Activated T-cell treated with anti-CD3 and anti-CD28 coated beads, Interleukin-2, amount 50 U/mL, for 24 hours (primary cell): Measurements from ENCODE around the gene TSPAN32.
"Not testable (repeated sequence)": the region's sequence is repeated elsewhere in the genome, so short reads cannot be mapped to it uniquely, and the experiment has no call there.

Experiments used
- DNase-seq: peaks from one replicate; pipeline ENCODE4 v3.0.0-alpha.2; 2020
- H3K27ac Mint-ChIP-seq: 2 replicates; pipeline ENCODE4 v1.8.0; 2020; ENCODE audit warnings: mild to moderate bottlenecking, mixed read lengths
- H3K27me3 Mint-ChIP-seq: 2 replicates; pipeline ENCODE4 v1.8.0; 2020; ENCODE audit warnings: mixed read lengths
- H3K36me3 Mint-ChIP-seq: 2 replicates; pipeline ENCODE4 v1.8.0; 2020; ENCODE audit warnings: low read depth, mixed read lengths
- H3K4me1 Mint-ChIP-seq: 2 replicates; pipeline ENCODE4 v1.8.0; 2020; ENCODE audit warnings: low read depth, mixed read lengths
- H3K4me3 Mint-ChIP-seq: 2 replicates; pipeline ENCODE4 v1.8.0; 2020; ENCODE audit warnings: mild to moderate bottlenecking, moderate library complexity, mixed read lengths
- H3K9me3 Mint-ChIP-seq: 2 replicates; pipeline ENCODE4 v1.8.0; 2020; ENCODE audit warnings: mixed read lengths

TSPAN32 gene

DNA sequence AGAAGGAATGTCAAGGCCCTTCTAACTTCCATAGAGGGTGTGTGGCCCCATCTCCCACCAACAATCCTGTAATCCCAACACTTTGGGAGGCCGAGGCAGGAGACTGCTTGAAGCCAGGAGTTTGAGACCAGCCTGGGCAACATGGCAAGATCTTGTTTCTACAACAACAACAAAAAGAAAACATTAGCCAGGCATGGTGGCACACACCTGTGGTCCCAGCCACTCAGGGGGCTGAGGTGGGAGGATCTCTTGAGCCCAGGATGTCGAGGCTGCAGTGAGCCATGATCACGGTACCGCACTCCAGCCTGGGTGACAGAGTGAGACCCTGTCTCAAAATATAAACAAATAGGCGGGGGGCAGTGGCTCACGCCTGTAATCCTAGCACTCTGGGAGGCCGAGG, 16.9 kb downstream of the TSPAN32 start:
- Mint-ChIP-seq H3K4me3 (no peak overlapping the region), H3K27me3 (no peaks in the 10 kb centered on the region), H3K9me3 (no peaks in the 10 kb centered on the region), H3K4me1 (peaks cover 1% of the 10 kb centered on the region), H3K36me3 (no peaks in the 10 kb centered on the region), H3K27ac (no peak overlapping the region)
- no peak for DNase-seq

DNA sequence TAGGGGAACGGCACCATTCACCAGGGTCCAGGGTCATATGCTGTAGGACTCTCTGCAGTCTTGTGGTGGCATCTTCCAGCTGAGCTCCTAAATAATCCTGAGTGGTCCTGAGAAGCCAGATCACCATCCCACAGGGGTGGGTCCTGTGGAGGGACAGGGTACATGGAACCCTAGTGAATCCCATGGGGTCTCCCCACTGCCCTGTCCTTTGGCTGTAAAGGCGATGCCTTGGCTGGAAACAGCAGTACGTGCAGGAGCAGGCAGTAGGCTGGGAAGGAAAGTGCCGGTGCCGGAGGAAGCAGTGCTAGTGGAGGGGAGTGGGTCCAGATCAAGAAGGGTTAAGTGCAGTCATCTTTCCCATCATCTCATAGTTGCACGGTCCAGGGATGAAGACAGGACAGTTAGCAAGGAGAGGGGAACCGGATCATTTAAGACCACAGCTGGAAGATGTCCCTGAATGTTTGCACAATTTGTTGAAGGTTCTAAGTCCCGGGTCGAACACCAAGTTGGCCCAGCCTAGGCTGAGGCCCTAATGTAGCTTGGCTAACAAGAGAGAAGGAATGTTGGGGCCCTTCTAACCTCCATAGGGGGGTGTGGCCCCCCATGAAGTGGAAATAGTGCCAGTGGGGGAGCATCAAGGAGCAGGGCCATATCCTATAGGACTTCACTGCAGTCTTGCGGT, 18.1 kb downstream of the TSPAN32 start:
- Mint-ChIP-seq H3K27ac (no peak overlapping the region), H3K4me3 (no peak overlapping the region)

DNA sequence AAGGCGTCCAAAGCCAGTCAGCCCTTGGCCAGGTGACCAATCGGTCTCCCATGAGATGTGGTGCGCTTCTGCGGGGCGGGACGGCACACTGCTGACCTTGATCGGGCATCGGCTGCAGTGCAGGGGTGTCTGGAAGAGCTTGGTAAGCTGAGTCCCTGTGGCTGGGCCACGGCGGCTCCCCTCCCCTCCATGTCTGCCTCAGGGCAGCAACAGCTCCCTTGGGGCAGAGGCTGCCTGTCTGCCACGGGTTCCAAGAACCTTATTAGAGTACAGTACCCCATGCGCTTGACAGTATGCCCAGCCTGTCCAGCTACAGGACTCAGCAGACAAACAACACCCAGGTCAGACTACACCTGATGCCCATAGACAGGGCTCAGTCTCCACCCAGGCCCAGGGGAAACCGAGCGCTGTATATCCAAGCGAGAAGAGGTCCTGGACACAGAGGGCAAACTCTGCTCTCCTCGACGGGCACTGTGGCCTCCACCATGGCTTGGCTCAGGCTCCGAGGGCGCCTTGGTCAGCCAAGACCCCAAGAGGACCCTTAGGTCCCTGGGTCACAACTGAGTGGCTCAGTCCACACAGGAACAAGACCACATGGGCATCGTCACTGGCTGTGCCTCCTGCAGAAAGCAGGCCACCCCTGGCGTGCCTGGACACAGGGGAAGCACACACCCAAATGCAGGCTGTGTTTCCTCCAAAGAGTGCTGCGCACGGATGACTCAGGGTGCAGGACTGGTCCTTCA, 18.9 kb downstream of the TSPAN32 start:
- Mint-ChIP-seq H3K4me3 (no peak overlapping the region), H3K4me1 (no peaks in the 10 kb centered on the region), H3K36me3 (no peaks in the 10 kb centered on the region), H3K9me3 (no peaks in the 10 kb centered on the region), H3K27me3 (peaks cover 2% of the 10 kb centered on the region), H3K27ac (no peak overlapping the region)
- no peak for DNase-seq

More for the DNA sequence above, 18.1 kb downstream of the TSPAN32 start:
- Mint-ChIP-seq H3K27me3 (no peaks in the 10 kb centered on the region), H3K36me3 (no peaks in the 10 kb centered on the region), H3K9me3 (no peaks in the 10 kb centered on the region), H3K4me1 (peaks cover 1% of the 10 kb centered on the region)
- no peak for DNase-seq

DNA sequence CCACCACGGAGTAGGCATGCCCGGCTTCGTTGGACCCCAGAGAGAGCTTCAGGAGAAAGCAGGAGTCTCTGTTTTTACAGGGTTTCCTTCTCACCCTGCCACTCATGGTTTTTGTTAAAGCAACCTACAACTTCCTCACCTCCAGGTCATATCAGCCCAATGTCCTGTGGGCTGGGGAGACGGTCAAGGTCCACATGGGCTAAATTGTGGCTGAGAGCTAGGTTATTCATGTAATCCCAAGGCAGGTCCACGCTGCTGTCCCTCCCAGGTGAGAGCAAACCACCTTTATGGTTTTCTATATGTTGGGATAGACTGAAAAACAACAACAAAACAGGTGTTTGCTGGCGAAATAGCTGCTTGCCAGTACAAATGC, 19.5 kb downstream of the TSPAN32 start:
- DNase-seq = no peak
- no peak overlapping the region for H3K4me3 Mint-ChIP-seq
- peaks cover 6% of the 10 kb centered on the region for H3K27me3 Mint-ChIP-seq
- H3K36me3 Mint-ChIP-seq = no peaks in the 10 kb centered on the region
- H3K27ac Mint-ChIP-seq = no peak overlapping the region
- H3K9me3 Mint-ChIP-seq = no peaks in the 10 kb centered on the region
- no peaks in the 10 kb centered on the region for H3K4me1 Mint-ChIP-seq

- Mint-ChIP-seq H3K4me3 (no peak overlapping the region), H3K27me3 (peaks cover 23% of the 10 kb centered on the region), H3K27ac (no peak overlapping the region), H3K9me3 (no peaks in the 10 kb centered on the region), H3K36me3 (no peaks in the 10 kb centered on the region), H3K4me1 (no peaks in the 10 kb centered on the region)
- DNase-seq = no peak
Measured at GRCh38 chr11:2325123-2325522, 23.3 kb downstream of the TSPAN32 start.

DNA sequence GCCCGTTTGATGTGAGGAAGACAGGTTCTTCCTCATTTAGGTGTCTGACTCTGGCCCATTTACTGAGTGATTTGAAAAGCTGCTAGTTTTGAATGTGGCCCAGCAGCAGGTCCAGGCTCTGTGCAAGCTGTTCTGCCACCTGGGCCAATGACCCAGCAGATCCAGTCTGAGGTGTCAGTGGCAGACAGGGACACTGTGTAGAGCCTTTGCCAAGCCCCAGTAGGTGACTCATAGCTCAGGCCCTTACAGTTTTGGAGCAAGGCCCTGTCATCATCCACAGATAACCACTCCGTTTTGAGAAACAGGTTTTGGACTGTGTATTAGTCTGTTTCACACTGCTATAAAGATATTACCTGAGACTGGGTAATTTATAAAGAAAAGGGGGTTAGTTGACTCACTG, 23.9 kb downstream of the TSPAN32 start:
- H3K4me1 Mint-ChIP-seq = no peaks in the 10 kb centered on the region
- no peak for DNase-seq
- no peak overlapping the region for H3K27ac Mint-ChIP-seq
- H3K9me3 Mint-ChIP-seq = no peaks in the 10 kb centered on the region
- no peaks in the 10 kb centered on the region for H3K36me3 Mint-ChIP-seq
- peaks cover 28% of the 10 kb centered on the region for H3K27me3 Mint-ChIP-seq
- no peak overlapping the region for H3K4me3 Mint-ChIP-seq

DNA sequence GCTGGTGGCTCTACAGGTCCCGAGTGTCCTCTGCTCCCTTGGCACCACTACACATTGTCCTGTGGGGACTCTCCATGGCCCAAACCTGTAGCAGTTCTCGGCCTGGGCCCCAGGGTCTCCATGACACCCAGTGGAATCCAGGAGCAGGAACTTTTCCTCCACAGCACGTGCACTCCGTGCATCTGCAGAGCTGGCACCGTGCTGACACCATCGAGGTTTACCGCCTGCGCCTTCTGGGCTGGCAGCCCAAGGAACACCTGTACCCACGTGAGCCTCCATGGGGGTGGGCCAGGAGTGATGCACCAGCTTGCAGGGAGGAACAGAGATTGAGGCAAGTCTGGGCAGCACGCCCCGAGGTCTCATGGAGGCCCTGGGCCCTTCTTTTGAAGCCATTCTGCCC, 25.2 kb downstream of the TSPAN32 start:
- H3K9me3 Mint-ChIP-seq = no peaks in the 10 kb centered on the region
- H3K36me3 Mint-ChIP-seq = no peaks in the 10 kb centered on the region
- H3K27ac Mint-ChIP-seq = no peak overlapping the region
- H3K4me1 Mint-ChIP-seq = no peaks in the 10 kb centered on the region
- peaks cover 33% of the 10 kb centered on the region for H3K27me3 Mint-ChIP-seq
- no peak for DNase-seq
- H3K4me3 Mint-ChIP-seq = no peak overlapping the region

GRCh38 chr11:2328021-2328420, 26.2 kb downstream of the TSPAN32 start:
- no peak for DNase-seq
- Mint-ChIP-seq H3K9me3 (no peaks in the 10 kb centered on the region), H3K4me3 (no peak overlapping the region)

DNA sequence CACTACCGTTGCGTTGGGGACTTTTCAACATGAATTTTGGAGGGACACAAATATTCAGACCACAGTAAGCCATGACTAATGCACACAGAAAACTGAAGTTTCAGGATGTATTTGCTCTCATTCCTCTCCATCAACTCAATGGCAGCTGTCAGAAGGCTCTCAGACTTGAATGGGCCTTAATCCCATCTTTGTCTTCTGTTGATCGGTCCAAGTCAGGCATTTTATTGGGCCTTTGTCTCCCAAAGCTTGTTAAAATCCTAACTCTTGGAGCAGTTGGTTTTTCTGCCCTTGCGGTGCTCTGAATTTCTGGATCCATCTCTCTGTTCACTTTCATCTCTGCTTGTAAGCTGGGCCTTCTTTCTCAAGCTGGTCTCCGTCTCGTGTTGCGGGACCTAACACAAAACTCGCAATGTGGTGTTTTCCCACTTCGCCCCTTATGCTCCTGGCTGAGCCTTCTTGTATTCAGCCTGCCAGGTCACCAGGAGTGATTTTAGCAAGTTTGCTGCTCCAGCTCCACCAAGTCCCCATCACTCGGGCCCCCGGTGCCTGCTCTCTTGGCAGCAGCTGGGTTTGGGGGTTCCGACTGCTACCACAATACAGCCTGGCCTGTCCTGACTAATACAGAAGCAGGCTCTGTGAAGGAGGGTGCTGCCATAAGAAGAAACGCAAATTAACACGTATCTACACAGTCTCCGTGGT, 27.0 kb downstream of the TSPAN32 start:
- Mint-ChIP-seq H3K9me3 (no peaks in the 10 kb centered on the region), H3K4me1 (no peaks in the 10 kb centered on the region), H3K4me3 (no peak overlapping the region), H3K36me3 (no peaks in the 10 kb centered on the region), H3K27me3 (peaks cover 33% of the 10 kb centered on the region), H3K27ac (no peak overlapping the region)
- DNase-seq = no peak

More at GRCh38 chr11:2328021-2328420, 26.2 kb downstream of the TSPAN32 start:
- Mint-ChIP-seq H3K36me3 (no peaks in the 10 kb centered on the region), H3K27me3 (peaks cover 33% of the 10 kb centered on the region), H3K4me1 (no peaks in the 10 kb centered on the region), H3K27ac (no peak overlapping the region)

- no peaks in the 10 kb centered on the region for H3K4me1 Mint-ChIP-seq
- no peak overlapping the region for H3K27ac Mint-ChIP-seq
- H3K4me3 Mint-ChIP-seq = no peak overlapping the region
- H3K27me3 Mint-ChIP-seq = peaks cover 33% of the 10 kb centered on the region
- no peak for DNase-seq
- no peaks in the 10 kb centered on the region for H3K36me3 Mint-ChIP-seq
- H3K9me3 Mint-ChIP-seq = no peaks in the 10 kb centered on the region
Measured at GRCh38 chr11:2329551-2329950, 27.7 kb downstream of the TSPAN32 start.

DNA sequence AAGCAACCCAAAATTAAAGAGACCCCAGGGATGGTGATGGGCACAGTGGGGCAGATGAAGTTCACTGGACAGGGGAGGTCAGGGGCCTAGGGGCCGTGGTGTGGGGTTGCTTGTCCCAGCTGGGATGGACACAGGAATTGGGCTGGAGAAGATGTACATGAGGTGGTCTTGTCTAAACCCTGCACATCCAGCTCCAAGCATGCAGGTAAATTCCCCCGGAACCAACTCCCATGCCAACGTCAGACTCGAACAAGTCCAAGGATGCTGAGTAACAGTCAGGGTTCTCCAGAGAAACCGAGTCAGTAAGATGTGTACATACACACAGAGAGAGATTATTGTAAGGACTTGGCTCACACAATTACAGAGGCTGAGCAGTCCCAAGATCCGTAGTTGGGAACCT, 28.9 kb downstream of the TSPAN32 start:
- Mint-ChIP-seq H3K4me3 (no peak overlapping the region), H3K36me3 (no peaks in the 10 kb centered on the region), H3K27me3 (peaks cover 31% of the 10 kb centered on the region), H3K27ac (no peak overlapping the region), H3K9me3 (no peaks in the 10 kb centered on the region), H3K4me1 (no peaks in the 10 kb centered on the region)
- no peak for DNase-seq

- no peaks in the 10 kb centered on the region for H3K36me3 Mint-ChIP-seq
- H3K4me3 Mint-ChIP-seq = no peak overlapping the region
- DNase-seq = no peak
- peaks cover 30% of the 10 kb centered on the region for H3K27me3 Mint-ChIP-seq
- H3K27ac Mint-ChIP-seq = no peak overlapping the region
- no peaks in the 10 kb centered on the region for H3K9me3 Mint-ChIP-seq
- H3K4me1 Mint-ChIP-seq = no peaks in the 10 kb centered on the region
Measured at GRCh38 chr11:2331404-2331803, 29.6 kb downstream of the TSPAN32 start.

GRCh38 chr11:2332569-2332968, 30.8 kb downstream of the TSPAN32 start:
- H3K9me3 Mint-ChIP-seq, H3K4me3 Mint-ChIP-seq, H3K27ac Mint-ChIP-seq: not testable (repeated sequence)

GRCh38 chr11:2333486-2334205, 31.8 kb downstream of the TSPAN32 start:
- not testable (repeated sequence) for DNase-seq, H3K27ac Mint-ChIP-seq, H3K4me1 Mint-ChIP-seq, H3K9me3 Mint-ChIP-seq, H3K4me3 Mint-ChIP-seq, H3K36me3 Mint-ChIP-seq
- peaks cover 25% of the 10 kb centered on the region for H3K27me3 Mint-ChIP-seq

More at GRCh38 chr11:2332569-2332968, 30.8 kb downstream of the TSPAN32 start:
- not testable (repeated sequence) for H3K4me1 Mint-ChIP-seq, DNase-seq, H3K36me3 Mint-ChIP-seq
- peaks cover 34% of the 10 kb centered on the region for H3K27me3 Mint-ChIP-seq
